ENCODE results near the gene SEC11C.
"Not testable (repeated sequence)": the region's sequence is repeated elsewhere in the genome, so short reads cannot be mapped to it uniquely, and the experiment has no call there.

The SEC11C gene

DNA sequence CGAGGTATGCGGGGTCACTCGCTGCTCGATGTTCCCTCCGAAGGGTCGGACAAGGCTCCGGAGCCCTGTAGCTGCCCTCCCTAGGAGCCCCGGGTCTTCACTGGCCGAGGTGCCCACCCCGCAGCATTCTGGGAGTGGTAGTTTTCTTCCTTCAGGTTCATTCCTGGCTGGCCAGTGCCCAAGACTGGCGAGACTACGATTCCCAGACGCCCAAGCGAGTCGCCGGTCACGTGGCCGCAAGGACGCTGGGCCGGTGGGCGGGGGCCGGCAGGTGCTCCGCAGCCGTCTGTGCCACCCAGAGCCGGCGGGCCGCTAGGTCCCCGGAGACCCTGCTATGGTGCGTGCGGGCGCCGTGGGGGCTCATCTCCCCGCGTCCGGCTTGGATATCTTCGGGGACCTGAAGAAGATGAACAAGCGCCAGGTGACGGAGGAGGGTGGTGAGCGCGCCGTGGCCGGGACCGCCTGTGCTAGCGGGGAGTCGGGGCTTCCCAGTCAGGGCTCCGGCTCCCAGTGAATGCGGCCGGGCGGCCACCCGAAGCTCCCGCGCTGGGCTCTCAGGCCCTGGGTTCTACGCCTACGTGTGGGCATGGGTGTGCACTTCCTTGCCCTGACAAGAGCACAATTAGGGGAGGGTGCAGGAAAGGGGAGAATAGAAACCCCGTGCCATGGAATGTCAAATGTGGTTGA is at the start of gene SEC11C:
TSS of gene SEC11C (plus strand) at position 270 of the 687 bp plus-strand sequence. CDS start at position 335, 65 bp downstream.
- peak; percentile 99 for DNase-seq

- DNase-seq = no peak
Measured at GRCh38 chr18:59090966-59091603, 48.6 kb upstream of the SEC11C start.

DNA sequence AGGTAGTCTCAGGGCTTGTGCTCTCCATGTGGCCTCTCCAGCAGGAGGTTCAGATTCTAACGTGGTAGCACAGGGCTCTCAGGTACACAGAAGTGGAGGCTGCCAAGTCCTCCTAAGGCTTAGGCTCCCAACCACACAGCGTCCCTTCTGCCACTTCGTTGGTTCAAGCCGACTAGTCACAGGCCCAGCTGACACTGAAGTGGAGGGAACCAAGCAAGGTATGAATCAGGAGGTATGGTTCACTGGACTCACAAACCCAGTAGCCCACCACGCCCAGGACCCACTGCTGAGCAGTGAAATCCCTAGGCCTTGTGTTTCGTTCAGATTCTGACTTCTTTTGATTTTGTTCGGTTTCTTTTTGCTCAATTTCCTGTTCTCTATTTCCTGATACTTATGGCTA is 46.0 kb upstream of the SEC11C start:
- DNase-seq = no peak

DNA sequence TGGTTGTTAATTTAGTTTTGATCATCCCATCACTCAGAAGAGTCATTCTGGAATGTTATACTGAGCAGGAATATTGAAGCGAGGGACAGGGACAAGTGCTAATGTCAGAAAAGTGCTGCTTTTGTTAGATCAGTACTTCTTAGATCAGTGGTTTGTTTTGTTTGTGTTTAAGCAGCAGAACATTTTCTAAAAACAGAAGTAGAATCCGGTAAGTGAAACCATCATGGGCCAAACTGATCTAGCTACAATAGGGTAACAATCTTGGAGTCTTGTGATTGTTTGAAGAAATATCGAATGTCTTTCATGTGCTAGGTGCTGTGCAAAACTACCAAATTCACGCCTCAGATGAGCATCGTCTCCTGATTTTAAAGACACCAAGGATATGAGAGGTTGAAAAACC is 45.1 kb upstream of the SEC11C start:
- DNase-seq = no peak

DNA sequence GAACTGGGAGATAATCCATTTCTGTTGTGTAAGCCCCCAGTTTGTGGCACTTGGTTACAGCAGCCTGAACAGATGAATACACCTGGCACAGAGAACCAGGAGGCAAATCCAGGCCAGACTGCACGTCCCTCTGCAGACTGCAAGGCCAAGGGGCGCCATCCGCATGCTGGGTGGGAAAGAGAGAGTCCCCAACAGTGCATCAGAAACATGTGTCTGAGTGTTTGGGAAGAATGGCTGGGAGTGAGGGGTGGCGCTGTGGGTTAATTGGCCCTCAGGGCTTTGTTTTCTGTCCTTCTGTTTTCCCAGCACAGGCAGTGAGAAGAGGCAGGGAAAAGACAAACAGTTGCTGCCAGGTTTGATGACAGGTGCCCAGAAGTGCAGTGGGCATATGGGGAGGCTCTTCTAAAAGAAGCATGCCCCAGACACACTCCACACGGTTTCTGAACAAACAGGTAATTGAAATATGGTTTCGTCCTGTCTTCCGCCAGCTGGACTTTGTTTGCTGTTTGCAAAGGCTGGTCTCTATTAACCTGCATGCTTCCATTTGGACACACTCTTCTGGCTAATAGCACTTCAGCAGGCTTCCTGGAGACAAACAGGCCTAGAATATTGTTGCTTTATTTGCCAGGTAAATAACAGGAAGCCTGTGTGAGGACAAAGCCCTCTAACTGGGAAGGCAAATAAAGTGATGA is 43.4 kb upstream of the SEC11C start:
- peak; percentile 100 for DNase-seq

DNA sequence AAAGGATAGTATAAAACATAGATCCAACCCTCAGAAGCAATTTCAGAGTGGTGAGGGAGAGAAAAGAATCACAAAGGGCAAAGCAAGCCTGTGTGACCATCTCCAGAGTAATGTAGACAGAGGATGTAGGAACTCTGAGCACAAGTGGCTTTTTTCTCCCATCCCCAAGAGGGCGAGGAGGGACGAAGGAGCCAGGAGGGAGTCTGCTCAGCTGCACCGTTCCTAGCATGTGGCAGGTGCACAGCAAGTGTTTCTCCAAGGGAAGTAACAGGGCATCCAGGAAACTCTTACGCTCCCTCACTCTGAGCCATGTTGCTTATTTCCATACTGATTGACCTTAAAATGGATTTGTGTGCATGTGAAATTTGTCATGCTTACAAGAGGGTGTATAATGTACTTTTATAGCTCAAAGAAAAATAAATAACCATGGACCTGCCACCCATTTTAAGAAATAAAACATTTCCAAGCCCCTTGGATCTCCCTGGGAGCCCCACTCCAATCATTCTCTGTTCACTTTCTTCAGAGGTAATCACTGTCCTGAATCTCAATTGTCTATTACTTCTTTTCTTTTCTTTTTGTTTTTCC is 37.8 kb upstream of the SEC11C start:
- no peak for DNase-seq

DNA sequence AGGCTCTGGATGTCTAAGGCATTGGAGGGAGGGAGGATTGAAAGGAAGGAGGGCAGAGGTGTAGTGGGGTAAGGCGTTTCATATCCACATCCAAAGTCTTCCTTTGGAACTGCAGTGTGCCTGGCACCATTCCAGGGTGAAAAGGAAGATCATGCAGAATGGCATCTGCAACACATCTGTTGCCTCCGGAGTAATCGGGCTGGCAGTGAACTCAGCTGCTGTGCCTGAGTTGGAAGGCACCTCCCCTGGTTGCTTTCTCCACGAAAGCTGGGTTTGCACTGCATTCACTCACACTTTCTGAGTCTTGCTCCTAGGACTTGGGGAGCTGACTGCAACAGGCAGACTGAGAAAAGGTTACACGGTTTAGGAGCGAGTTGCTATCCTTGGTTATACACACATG is 30.3 kb upstream of the SEC11C start:
- DNase-seq = no peak

GRCh38 chr18:59114160-59114559 is 25.5 kb upstream of the SEC11C start:
- DNase-seq = no peak

- DNase-seq = no peak
Measured at GRCh38 chr18:59123588-59124369, 15.9 kb upstream of the SEC11C start.

DNA sequence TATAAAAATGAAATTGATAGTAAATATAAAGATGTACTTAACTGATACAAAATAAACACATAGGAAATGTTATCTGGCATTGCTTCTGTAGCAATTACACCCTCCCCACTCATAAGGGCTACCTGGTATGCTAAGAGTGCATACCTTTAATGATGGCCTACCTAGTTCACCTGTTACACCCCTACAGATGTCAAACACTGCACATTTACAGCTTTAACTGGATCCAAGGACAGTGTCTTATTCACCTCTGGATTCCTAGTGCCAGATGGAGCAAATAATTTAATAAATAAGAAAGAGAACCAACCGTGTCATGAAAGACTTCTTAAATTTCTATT is 15.3 kb upstream of the SEC11C start:
- no peak for DNase-seq

DNA sequence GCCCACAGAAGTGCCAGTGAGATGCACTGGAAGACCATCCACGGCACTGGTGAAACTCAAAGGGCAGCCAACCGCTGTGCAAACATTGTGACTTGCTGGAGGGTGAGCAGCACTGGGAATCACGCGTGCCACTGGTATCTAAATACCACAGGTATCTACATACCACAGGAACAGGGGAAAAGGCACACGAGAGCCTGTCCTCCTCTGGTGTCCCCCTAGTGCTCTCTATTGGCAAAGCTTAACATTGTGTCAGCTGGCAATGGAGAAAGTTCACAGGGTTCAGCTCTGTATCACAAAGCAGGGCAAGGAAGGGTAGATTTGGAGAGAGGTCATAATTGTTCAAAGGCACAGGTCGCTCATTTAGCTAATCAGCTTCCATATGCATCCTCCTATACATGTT is 12.6 kb upstream of the SEC11C start:
- DNase-seq = no peak

- no peak for DNase-seq
Measured at GRCh38 chr18:59129951-59130703, 9.6 kb upstream of the SEC11C start.

DNA sequence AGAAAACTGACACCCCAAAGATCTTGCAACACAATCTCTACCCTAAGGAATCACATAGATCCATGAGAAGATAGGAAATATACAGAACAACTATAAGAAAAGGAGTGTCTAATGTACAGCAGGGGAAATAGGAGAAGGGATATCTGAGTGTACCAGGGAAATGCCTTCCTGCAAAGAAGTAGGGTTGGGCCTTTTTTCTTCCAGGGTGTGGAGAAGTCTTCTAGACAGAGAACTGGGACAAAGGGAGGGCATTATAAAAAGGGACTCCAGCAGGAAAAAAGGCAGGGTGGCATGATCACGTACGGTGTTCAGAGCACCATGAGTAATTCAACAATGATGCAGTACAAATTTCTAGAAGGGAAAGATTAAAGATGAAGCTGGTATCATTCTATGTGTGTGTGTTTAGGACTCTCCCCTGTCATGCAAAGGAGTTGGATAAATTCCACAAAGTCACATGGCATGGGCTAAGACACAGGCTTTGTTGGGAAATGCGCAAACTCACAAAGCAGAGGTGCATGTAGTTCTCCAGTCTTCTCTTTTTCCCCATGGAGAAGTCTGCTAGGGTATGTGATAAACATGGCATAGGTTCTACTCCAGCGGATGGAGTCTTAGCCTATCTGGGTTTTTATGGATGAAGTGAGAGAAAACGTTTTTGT is 6.7 kb upstream of the SEC11C start:
- DNase-seq = no peak

- DNase-seq = peak; percentile 99
Measured at GRCh38 chr18:59139291-59139614, 431 bp upstream of the SEC11C start.

DNA sequence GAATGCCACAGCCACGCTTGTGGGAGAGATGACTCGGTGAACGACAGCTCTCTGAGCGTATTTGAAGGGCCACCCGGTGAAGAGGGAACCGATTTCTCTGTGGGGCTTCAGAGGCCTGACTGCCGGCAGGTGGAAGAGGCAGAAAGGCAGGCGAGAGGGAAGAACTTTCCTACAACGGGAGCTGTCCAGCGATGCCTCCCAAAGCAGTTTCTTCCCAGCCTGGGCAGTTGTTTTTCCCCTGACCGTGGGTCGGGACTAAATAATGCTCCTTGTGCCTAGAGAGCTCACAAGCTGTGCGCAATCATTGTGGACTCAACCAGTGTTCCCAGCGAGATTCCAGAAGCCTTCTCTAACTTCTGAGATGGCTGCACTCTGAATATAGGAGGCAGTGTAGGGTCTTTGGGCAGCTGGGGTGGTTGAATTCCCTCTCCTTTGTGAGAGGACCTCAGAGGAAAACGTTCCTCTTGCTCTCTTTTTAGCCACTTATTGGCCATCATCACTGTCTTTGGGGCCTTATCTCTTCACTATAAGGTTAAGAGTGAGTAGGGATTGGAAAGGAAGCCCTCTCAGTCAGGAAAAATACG is 710 bp downstream of the SEC11C start:
- no peak for DNase-seq

GRCh38 chr18:59141294-59142068 is 1.8 kb downstream of the SEC11C start:
- peak; percentile 99 for DNase-seq

DNA sequence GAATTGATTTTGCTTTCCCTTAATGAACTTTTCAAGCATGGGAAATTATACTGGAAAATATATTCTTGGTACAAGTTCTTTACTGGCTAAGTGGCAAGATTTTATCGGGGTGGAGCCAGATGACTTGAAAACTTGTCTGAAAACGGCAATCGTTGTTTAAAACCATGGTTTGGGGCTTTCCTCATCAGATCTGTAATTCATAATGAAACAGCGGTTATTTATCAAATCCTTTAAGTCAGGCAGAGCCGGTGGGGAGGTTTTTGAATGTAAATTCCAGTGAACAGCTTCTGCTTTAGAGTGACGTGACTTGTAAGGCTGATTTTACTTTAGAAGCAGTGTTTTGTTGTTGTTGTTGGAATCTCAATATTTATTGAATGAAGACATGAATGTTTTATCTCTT is 2.6 kb downstream of the SEC11C start:
- no peak for DNase-seq

DNA sequence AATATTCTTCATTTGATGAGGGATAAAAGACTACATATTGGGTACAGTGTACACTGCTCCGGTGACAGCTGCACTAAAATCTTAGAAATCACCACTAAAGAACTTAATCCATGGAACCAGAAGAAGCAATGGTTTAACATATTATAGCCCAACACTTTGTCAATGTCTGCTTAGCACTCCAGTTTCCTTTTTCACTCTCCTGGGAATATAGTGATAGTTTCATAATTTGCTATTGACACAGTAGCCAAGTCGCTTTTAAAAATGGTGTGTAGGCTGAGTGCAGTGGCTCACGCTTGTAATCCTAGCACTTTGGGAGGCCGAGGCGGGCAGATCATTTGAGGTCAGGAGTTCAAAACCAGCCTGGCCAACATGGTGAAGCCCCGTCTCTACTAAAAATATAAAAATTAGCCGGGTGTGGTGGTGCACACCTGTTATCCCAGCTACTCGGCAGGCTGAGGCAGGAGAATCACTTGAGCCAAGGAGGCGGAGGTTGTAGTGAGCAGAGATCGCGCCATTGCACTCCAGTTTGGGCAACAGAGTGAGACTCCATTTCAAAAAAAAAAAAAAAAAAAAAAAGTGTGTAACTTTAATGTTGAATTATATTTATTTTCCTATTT is 3.2 kb downstream of the SEC11C start:
- not testable (repeated sequence) for DNase-seq

DNA sequence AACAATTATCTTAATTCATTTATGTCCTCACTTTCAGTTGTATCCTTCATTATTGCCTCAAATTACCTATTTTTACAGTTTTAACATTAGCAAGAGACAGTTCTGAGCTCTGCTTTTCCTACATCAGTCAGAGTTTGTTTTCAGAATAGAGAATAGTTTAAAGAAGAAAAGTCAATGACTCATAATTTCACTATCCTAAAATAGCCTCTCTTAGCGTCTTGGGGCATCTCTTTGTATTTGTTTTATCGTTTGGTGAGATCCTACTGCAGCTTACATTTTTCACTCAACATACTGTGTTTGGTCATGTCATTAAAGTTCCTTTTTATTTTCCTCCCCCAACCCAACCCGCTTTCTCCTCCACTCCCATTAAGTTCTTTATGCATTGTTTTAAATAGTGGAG is 3.8 kb downstream of the SEC11C start:
- no peak for DNase-seq

GRCh38 chr18:59144483-59144882 is 4.8 kb downstream of the SEC11C start:
- DNase-seq = no peak
